GM12878 (cell line): ENCODE measurements around the gene NGB. TPM values are rescaled to one million over a fixed set of nuclear protein-coding genes. Genes with fewer than 3 reads are reported as not detected.
"Not testable (repeated sequence)": the region's sequence is repeated elsewhere in the genome, so short reads cannot be mapped to it uniquely, and the experiment has no call there.

ENCODE experiments used
- ATAC-seq: fragments of 200-7000 bp; cut with Tn5 transposase; 3 replicates; pipeline ENCODE4 v1.9.1; 2020; ENCODE audit warnings: mild to moderate bottlenecking, moderate library complexity
- BruUV-seq: library from RNA; stranded (reverse); fragments of 400-500 nt; replicated peaks from 2 replicates; lab custom pipeline; 2021; lab: Mats Ljungman, UMichigan
- CTCF ChIA-PET: fragments of 300-600 bp; sonication (Branson Sonifier 250); formaldehyde crosslinking; extraction: SDS; loops from one replicate; lab custom pipeline; 2021; ENCODE audit warnings: inconsistent platforms; lab: Yijun Ruan, JAX
- POLR2A ChIA-PET: fragments of 350-600 bp; formaldehyde crosslinking; extraction: SDS; loops from one replicate; lab custom pipeline; 2021; ENCODE audit warnings: inconsistent platforms; lab: Charles Lee
- RAD21 ChIA-PET: fragments of 300-600 bp; sonication (Branson Sonifier 250); formaldehyde crosslinking; loops from one replicate; lab custom pipeline; 2023; ENCODE audit warnings: antibody characterized with exemption; ENCODE audit not compliant: unreplicated experiment; lab: Charles Lee
- SMC1A ChIA-PET: fragments of 300-600 bp; sonication (Branson Sonifier 250); formaldehyde crosslinking; loops from one replicate; lab custom pipeline; 2023; ENCODE audit not compliant: unreplicated experiment, uncharacterized antibody; lab: Charles Lee
- DNase-seq: peaks from one replicate; pipeline ENCODE4 v3.0.0-alpha.2; 2011; ENCODE audit warnings: low read depth, low spot score
- FAIRE-seq: peaks from 3 replicates; lab custom pipeline; 2011; peaks lifted over from hg19 to GRCh38; lab: Jason Lieb, UNC
- H2AFZ ChIP-seq: 2 replicates; pipeline ENCODE4 v1.6.0; 2011; ENCODE audit warnings: low read depth, low read length, control low read depth; ENCODE audit not compliant: control insufficient read depth
- H3K27ac ChIP-seq: 2 replicates; pipeline ENCODE4 v1.5.1; 2011; ENCODE audit warnings: control low read depth; ENCODE audit not compliant: control insufficient read depth, insufficient read depth
- H3K27me3 ChIP-seq, 2 experiments: replicated peaks in 1 of 2; 2 replicates each; pipeline versions ENCODE4 v1.6.0 to v1.6.1; 2011; ENCODE audit warnings: low read length in 1 of 2; ENCODE audit not compliant: control insufficient read depth in 2 of 2, insufficient read depth in 2 of 2
- H3K36me3 ChIP-seq, 2 experiments: 2 replicates each; pipeline ENCODE4 v1.5.1; 2011; ENCODE audit warnings: low read length in 1 of 2; ENCODE audit not compliant: control insufficient read depth in 2 of 2, insufficient read depth in 2 of 2
- H3K4me1 ChIP-seq: 2 replicates; pipeline ENCODE4 v1.6.1; 2011; ENCODE audit warnings: mild to moderate bottlenecking, low read length, moderate library complexity, mixed read lengths; ENCODE audit not compliant: control insufficient read depth, insufficient read depth
- H3K4me2 ChIP-seq: 2 replicates; pipeline ENCODE4 v1.6.0; 2011; ENCODE audit warnings: control low read depth; ENCODE audit not compliant: control insufficient read depth, insufficient read depth
- H3K4me3 ChIP-seq: fragments of 200-600 bp; sonication (generic); 2 replicates; pipeline ENCODE4 v1.5.1; 2016
- H3K79me2 ChIP-seq: 2 replicates; pipeline ENCODE4 v1.6.0; 2011; ENCODE audit warnings: low read length; ENCODE audit not compliant: control insufficient read depth, insufficient read depth
- H3K9ac ChIP-seq: 2 replicates; pipeline ENCODE4 v1.8.0; 2011; ENCODE audit warnings: low read length, control low read depth, mixed read lengths; ENCODE audit not compliant: control insufficient read depth, insufficient read depth
- H3K9me3 ChIP-seq: replicated peaks from 3 replicates; pipeline ENCODE4 v1.5.1; 2011; ENCODE audit warnings: mild to moderate bottlenecking, low read length; ENCODE audit not compliant: control insufficient read depth, insufficient read depth
- H4K20me1 ChIP-seq: 2 replicates; pipeline ENCODE4 v1.6.0; 2011; ENCODE audit not compliant: control insufficient read depth, insufficient read depth
- ATF7 ChIP-seq: fragments of 450-650 bp; IDR thresholded peaks from 2 replicates; pipeline ENCODE4 v1.6.1; 2016; ENCODE audit warnings: low read depth, mild to moderate bottlenecking
- BACH1 ChIP-seq: fragments of 450-650 bp; IDR thresholded peaks from 2 replicates; pipeline ENCODE4 v1.6.1; 2017; ENCODE audit warnings: mild to moderate bottlenecking, borderline replicate concordance
- CHD1 ChIP-seq: IDR thresholded peaks from 2 replicates; pipeline ENCODE4 v1.6.1; 2012; ENCODE audit warnings: low read depth, low read length, improper control_type of control experiment
- DPF2 ChIP-seq: fragments of 450-650 bp; IDR thresholded peaks from 2 replicates; pipeline ENCODE4 v1.6.1; 2017; ENCODE audit warnings: mild to moderate bottlenecking
- EGR1 ChIP-seq, 2 experiments: IDR thresholded peaks; 1 replicate in 1 of 2; 2 replicates in 1 of 2; pipeline ENCODE4 v1.6.1; 2011 to 2012; ENCODE audit warnings: low read depth in 2 of 2, low read length in 2 of 2, borderline replicate concordance in 1 of 2, mild to moderate bottlenecking in 1 of 2, moderate library complexity in 1 of 2
- HDAC6 ChIP-seq: fragments of 200-600 bp; sonication (generic); IDR thresholded peaks from one replicate; pipeline ENCODE4 v1.8.0; 2017; ENCODE audit warnings: antibody characterized with exemption; ENCODE audit not compliant: unreplicated experiment
- MAX ChIP-seq: IDR thresholded peaks from 2 replicates; pipeline ENCODE4 v1.6.1; 2012; ENCODE audit warnings: low read depth, low read length, improper control_type of control experiment
- MTA2 ChIP-seq: fragments of 450-650 bp; IDR thresholded peaks from 2 replicates; pipeline ENCODE4 v1.6.1; 2016; ENCODE audit warnings: low read depth, mild to moderate bottlenecking, moderate library complexity
- NR2C1 ChIP-seq: fragments of 450-650 bp; IDR thresholded peaks from 2 replicates; pipeline ENCODE4 v1.6.1; 2017; ENCODE audit warnings: antibody characterized with exemption, mild to moderate bottlenecking, moderate library complexity
- NRF1 ChIP-seq: conservative IDR thresholded peaks from 2 replicates; pipeline ENCODE4 v1.6.1; 2011; ENCODE audit warnings: mild to moderate bottlenecking, low read depth, low read length, improper control_type of control experiment
- PAX5 ChIP-seq: IDR thresholded peaks from 2 replicates; pipeline ENCODE4 v1.6.1; 2011; ENCODE audit warnings: low read depth, low read length, borderline replicate concordance
- POU2F2 ChIP-seq: IDR thresholded peaks from 3 replicates; pipeline ENCODE4 v1.6.1; 2011; ENCODE audit warnings: low read depth, mild to moderate bottlenecking, low read length, borderline replicate concordance
- RAD21 ChIP-seq: IDR thresholded peaks from 2 replicates; pipeline ENCODE4 v1.6.1; 2011; ENCODE audit warnings: mild to moderate bottlenecking, low read depth, low read length, moderate library complexity; ENCODE audit not compliant: insufficient read depth
- SP1 ChIP-seq: IDR thresholded peaks from one replicate; pipeline ENCODE4 v1.6.1; 2011; ENCODE audit warnings: low read depth, low read length
- SREBF1 ChIP-seq: IDR thresholded peaks from 2 replicates; pipeline ENCODE4 v1.6.1; 2012; ENCODE audit warnings: mild to moderate bottlenecking, low read length
- STAT3 ChIP-seq: IDR thresholded peaks from 2 replicates; pipeline ENCODE4 v1.6.1; 2011; ENCODE audit warnings: low read depth, low read length, improper control_type of control experiment
- ZNF24 ChIP-seq: fragments of 450-650 bp; IDR thresholded peaks from 2 replicates; pipeline ENCODE4 v1.6.1; 2017; ENCODE audit warnings: antibody characterized with exemption, mild to moderate bottlenecking
- ZNF384 ChIP-seq: IDR thresholded peaks from 2 replicates; pipeline ENCODE4 v1.6.1; 2012; ENCODE audit warnings: low read depth, mild to moderate bottlenecking, low read length, improper control_type of control experiment, borderline replicate concordance
- WGBS: methylation state at CpG from one replicate; pipeline ENCODE4 v1.1.6; 2016; ENCODE audit warnings: low lambda C conversion rate; ENCODE audit not compliant: insufficient replicate concordance, insufficient coverage; ENCODE audit errors: missing lambda C conversion rate; 5-methylcytosine and 5-hydroxymethylcytosine counted together
- in situ Hi-C: fragments of 300-500 bp; cut with MboI; formaldehyde crosslinking; loops from 9 replicates; pipeline ENCODE4 v1.14.3; 2018; ENCODE audit warnings: mixed read lengths
- intact Hi-C: fragments of 100-400 bp; cut with micrococcal nuclease; formaldehyde crosslinking; loops from one replicate; pipeline ENCODE4 v1.14.2; 2022; ENCODE audit not compliant: unreplicated experiment
- polyA plus RNA-seq, 11 experiments: library from polyadenylated mRNA; depleted of rRNA in 4 of 11; unstranded in 6 of 11; stranded (reverse) in 5 of 11; fragments of >200 nt; fragmentation: Nextera tagmentation in 4 of 11; fragmentation: Illumina TruSeq in 1 of 11; extraction: Ambion mirVana in 4 of 11; extraction: Trizol in 1 of 11; gene quantifications; 1 replicate in 1 of 11; 2 replicates in 10 of 11; pipeline versions ENCODE4 v1.2.1 to v1.2.3, GENCODE V29; 2011 to 2016; ENCODE audit warnings: inconsistent platforms in 2 of 11, missing spikeins in 2 of 11, low read depth in 1 of 11
- total RNA-seq, 4 experiments: library from RNA; depleted of rRNA in 3 of 4; stranded (reverse); fragments of >200 nt in 3 of 4; fragmentation: Illumina TruSeq in 1 of 4; extraction: Trizol in 1 of 4; gene quantifications; 2 replicates each; pipeline versions ENCODE4 v1.2.1 to v1.2.3, GENCODE V29; 2013 to 2021

NGB gene
- total and polyA plus RNA-seq, 10 of the 15 experiments (the other 5 are each of a cell fraction or from before 2014, with no cell fraction given), result 0.19 TPM; not detected in 9

- ATAC-seq (no peak), DNase-seq (no peak), FAIRE-seq (no peak)
- SMC1A ChIA-PET, result no interaction called here
- Histone ChIP-seq H3K79me2 (no peaks in the 10 kb centered on the region), H2AFZ (no peak overlapping the region), H3K4me3 (no peak overlapping the region), H3K27ac (no peak overlapping the region), H3K9ac (no peak overlapping the region), H3K27me3 (no peaks in the 10 kb centered on the region), H3K36me3 (peaks cover 1 to 7% of the 10 kb centered on the region in 2 experiments; a peak in 3 of 4 replicates), H4K20me1 (no peaks in the 10 kb centered on the region), H3K4me1 (no peaks in the 10 kb centered on the region), H3K4me2 (no peak overlapping the region)
- RAD21 ChIA-PET, result interaction anchor here (0.6 kb wide), 1 partner anchor 63 kb away, joined by 4 read pairs; no protein-coding TSS in a partner anchor
- CTCF ChIA-PET, result interaction anchor here (0.7 kb wide), 1 partner anchor 35 kb away, joined by 3 read pairs; no protein-coding TSS in a partner anchor
- BruUV-seq, result no TSS peak
- intact Hi-C loops, result no loop called here
- in situ Hi-C loops, result no loop called here
- POLR2A ChIA-PET, result no interaction called here
- WGBS, result 97% methylated on average over 6 of the region's 6 CpGs
- TF ChIP-seq SP1, result no peak
- no peak for TF ChIP-seq PAX5
- no peak for TF ChIP-seq STAT3
- no peak for TF ChIP-seq RAD21
- no peak for TF ChIP-seq EGR1 (IDR thresholded peaks at IDR 0.05; ENCODE audit: borderline replicate concordance in 1 of 2, low read depth in 2 of 2, low read length in 2 of 2)
- TF ChIP-seq DPF2, result no peak
- TF ChIP-seq MTA2, result no peak
- TF ChIP-seq NRF1, result no peak
- no peak for TF ChIP-seq HDAC6
- no peak for TF ChIP-seq NR2C1
- TF ChIP-seq BACH1, result no peak
- TF ChIP-seq ZNF24, result no peak
- no peak for TF ChIP-seq POU2F2
- TF ChIP-seq ATF7, result no peak
- no peak for TF ChIP-seq SREBF1
- TF ChIP-seq ZNF384, result no peak
- no peak for TF ChIP-seq CHD1
- TF ChIP-seq MAX, result no peak
- TF ChIP-seq, all 136 proteins: peak for 0
- no peaks in the 10 kb centered on the region for H3K9me3 ChIP-seq
These were observed 10.9 kb upstream of the NGB start for GRCh38 chr14:77281852-77282410.

- H3K9me3 ChIP-seq, H3K36me3 ChIP-seq, intact Hi-C loops, H3K79me2 ChIP-seq, H3K9ac ChIP-seq, H3K4me1 ChIP-seq, in situ Hi-C loops, H3K27ac ChIP-seq, H4K20me1 ChIP-seq, RAD21 ChIA-PET, SMC1A ChIA-PET, DNase-seq, FAIRE-seq, H2AFZ ChIP-seq, H3K27me3 ChIP-seq, H3K4me2 ChIP-seq, BruUV-seq, H3K4me3 ChIP-seq, ATAC-seq, CTCF ChIA-PET: not testable (repeated sequence)
- 98% methylated on average over 4 of the region's 4 CpGs for WGBS
- POLR2A ChIA-PET, result interaction anchor here (0.5 kb wide), 1 partner anchor 162 kb away, joined by 6 read pairs; no protein-coding TSS in a partner anchor
These were observed 9.9 kb upstream of the NGB start for GRCh38 chr14:77280921-77281320.
